CD14-positive monocyte (primary cell): ENCODE measurements around the gene VASH2. TPM values are rescaled to one million over a fixed set of nuclear protein-coding genes. Genes with fewer than 3 reads are reported as not detected.

ENCODE experiments used
- DNase-seq, 3 donors: peaks; one replicate each; pipeline ENCODE4 v3.0.0-alpha.2; 2011 to 2022
- H2AFZ ChIP-seq: 2 replicates; pipeline ENCODE4 v1.6.0; 2012; ENCODE audit warnings: mild to moderate bottlenecking, low read depth, low read length, inconsistent platforms; ENCODE audit not compliant: insufficient read depth, poor library complexity, severe bottlenecking
- H3K27ac ChIP-seq, 2 donors: 1 replicate in 1 of 2; 2 replicates in 1 of 2; pipeline ENCODE4 v1.5.1; 2012 to 2013; ENCODE audit warnings: low read length in 2 of 2, control low read depth in 1 of 2, inconsistent platforms in 1 of 2, low read depth in 1 of 2, mild to moderate bottlenecking in 1 of 2
- H3K27me3 ChIP-seq, 2 donors: one replicate each; pipeline versions ENCODE4 v1.6.0 to v1.6.1; 2011 to 2013; ENCODE audit warnings: low read length in 2 of 2; ENCODE audit not compliant: control insufficient read depth in 2 of 2, insufficient read depth in 2 of 2
- H3K36me3 ChIP-seq, 2 donors: replicated peaks in 1 of 2; 1 replicate in 1 of 2; 2 replicates in 1 of 2; pipeline versions ENCODE4 v1.5.1 to v1.6.1; 2012 to 2013; ENCODE audit warnings: low read length in 2 of 2, control low read depth in 1 of 2, inconsistent platforms in 1 of 2, mild to moderate bottlenecking in 1 of 2; ENCODE audit not compliant: insufficient read depth in 2 of 2, control insufficient read depth in 1 of 2
- H3K4me1 ChIP-seq, 2 donors: 1 replicate in 1 of 2; 2 replicates in 1 of 2; pipeline versions ENCODE4 v1.5.1 to v1.6.1; 2012 to 2013; ENCODE audit warnings: low read length in 2 of 2, control low read depth in 1 of 2, inconsistent platforms in 1 of 2, mild to moderate bottlenecking in 1 of 2, moderate library complexity in 1 of 2; ENCODE audit not compliant: insufficient read depth in 2 of 2, control insufficient read depth in 1 of 2
- H3K4me2 ChIP-seq: replicated peaks from 2 replicates; pipeline ENCODE3; 2012; ENCODE audit warnings: low read length, moderate library complexity, mild to moderate bottlenecking; ENCODE audit not compliant: poor library complexity, severe bottlenecking; ENCODE audit errors: extremely low read depth
- H3K4me3 ChIP-seq, 3 experiments: fragments of 200-600 bp in 1 of 3; sonication (generic) in 1 of 3; replicated peaks in 1 of 3; 1 replicate in 2 of 3; 2 replicates in 1 of 3; pipeline ENCODE4 v1.5.1; 2011 to 2013; ENCODE audit warnings: low read length in 3 of 3, mild to moderate bottlenecking in 3 of 3, control low read depth in 2 of 3, low read depth in 2 of 3, inconsistent platforms in 1 of 3, moderate library complexity in 1 of 3
- H3K79me2 ChIP-seq: 2 replicates; pipeline ENCODE4 v1.6.0; 2012; ENCODE audit warnings: mild to moderate bottlenecking, control low read depth, inconsistent platforms, low read length, moderate library complexity; ENCODE audit not compliant: insufficient read depth
- H3K9ac ChIP-seq: 2 replicates; pipeline ENCODE4 v1.6.0; 2017; ENCODE audit warnings: low read length, mild to moderate bottlenecking; ENCODE audit not compliant: insufficient read depth, poor library complexity, severe bottlenecking
- H3K9me3 ChIP-seq, 2 donors: replicated peaks in 1 of 2; 1 replicate in 1 of 2; 2 replicates in 1 of 2; pipeline versions ENCODE4 v1.5.1 to v1.6.1; 2012 to 2013; ENCODE audit warnings: low read length in 2 of 2, control low read depth in 1 of 2; ENCODE audit not compliant: control insufficient read depth in 1 of 2, insufficient read depth in 1 of 2
- H4K20me1 ChIP-seq: 2 replicates; pipeline ENCODE4 v1.6.0; 2012; ENCODE audit warnings: mild to moderate bottlenecking, low read length, control low read depth, moderate library complexity; ENCODE audit not compliant: insufficient read depth
- H3K27ac Mint-ChIP-seq, 7 donors: one replicate each; pipeline ENCODE4 v1.8.0; 2020; ENCODE audit warnings: mild to moderate bottlenecking in 7 of 7, mixed read lengths in 7 of 7, moderate library complexity in 6 of 7, inconsistent platforms in 2 of 7
- H3K27me3 Mint-ChIP-seq, 3 donors: one replicate each; pipeline ENCODE4 v1.8.0; 2021 to 2022; ENCODE audit warnings: low read depth in 3 of 3, mild to moderate bottlenecking in 3 of 3, mixed read lengths in 3 of 3, moderate library complexity in 3 of 3, inconsistent platforms in 1 of 3
- H3K36me3 Mint-ChIP-seq, 2 donors: one replicate each; pipeline ENCODE4 v1.8.0; 2020; ENCODE audit warnings: mixed read lengths in 2 of 2, inconsistent platforms in 1 of 2, mild to moderate bottlenecking in 1 of 2
- H3K4me1 Mint-ChIP-seq: one replicate; pipeline ENCODE4 v1.8.0; 2020; ENCODE audit warnings: mild to moderate bottlenecking, mixed read lengths
- H3K4me3 Mint-ChIP-seq, 2 donors: one replicate each; pipeline ENCODE4 v1.8.0; 2020; ENCODE audit warnings: mild to moderate bottlenecking in 2 of 2, mixed read lengths in 2 of 2, moderate library complexity in 1 of 2
- H3K9me3 Mint-ChIP-seq, 7 donors: one replicate each; pipeline ENCODE4 v1.8.0; 2020 to 2022; ENCODE audit warnings: mixed read lengths in 7 of 7, mild to moderate bottlenecking in 6 of 7, moderate library complexity in 6 of 7, inconsistent platforms in 2 of 7
- WGBS: methylation state at CpG from one replicate; pipeline ENCODE4 v1.1.5; 2013; ENCODE audit warnings: missing lambda C conversion rate; ENCODE audit not compliant: insufficient coverage; 5-methylcytosine and 5-hydroxymethylcytosine counted together
- intact Hi-C, 2 donors: fragments of 100-400 bp; cut with micrococcal nuclease; formaldehyde crosslinking; loops; one replicate each; pipeline versions ENCODE4 v1.15.0 to v1.15.1; 2023
- polyA plus RNA-seq, 3 donors: library from polyadenylated mRNA; depleted of rRNA in 1 of 3; unstranded in 2 of 3; stranded (reverse) in 1 of 3; fragments of 300-500 nt in 2 of 3; fragments of >200 nt in 1 of 3; fragmentation: Illumina TruSeq in 2 of 3; gene quantifications; 1 replicate in 2 of 3; 2 replicates in 1 of 3; pipeline ENCODE4 v1.2.3, GENCODE V29; 2012 to 2021
- TF ChIP-seq, protein P1 (sequence below): fragments of 200-600 bp; IDR thresholded peaks from one replicate; pipeline ENCODE4 v1.8.0; 2022; ENCODE audit warnings: antibody characterized with exemption, mild to moderate bottlenecking

VASH2 gene
- polyA plus RNA-seq, 3 donors: 0.07 TPM; not detected in 2

DNA sequence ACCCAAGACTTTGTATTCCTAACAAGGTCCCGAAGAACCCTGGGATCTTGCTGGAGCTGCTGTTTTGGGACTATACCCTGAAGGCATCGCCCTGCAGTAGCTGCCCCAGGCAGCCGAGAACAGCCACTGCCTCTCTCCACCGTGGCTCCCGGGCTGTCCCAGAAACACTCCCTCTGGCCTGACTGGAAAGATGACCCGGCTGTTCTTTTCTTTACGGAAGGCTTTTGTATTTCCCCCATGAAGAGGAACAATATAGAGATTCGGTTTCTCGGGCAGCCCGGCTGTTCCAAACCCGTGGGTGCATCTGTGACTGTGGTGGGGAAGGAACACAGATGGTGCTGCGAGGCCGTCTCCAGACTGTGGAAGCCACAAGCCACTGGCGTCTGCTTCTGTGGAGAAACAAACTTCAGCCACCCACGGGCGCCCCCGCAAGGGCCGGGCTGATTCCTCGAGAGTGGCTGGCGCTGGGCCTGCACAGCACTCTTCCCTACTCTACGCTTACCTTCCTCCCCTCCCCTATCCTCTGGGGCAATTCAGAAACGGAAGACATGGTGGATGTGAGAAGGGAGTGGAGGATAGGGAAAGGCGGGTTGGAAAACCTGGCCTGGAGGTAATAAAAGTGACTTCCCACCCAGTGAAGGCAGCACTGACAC, 33.7 kb upstream of the VASH2 start:
- Mint-ChIP-seq H3K9me3 (no peaks in the 10 kb centered on the region), H3K4me1 (peaks cover 11% of the 10 kb centered on the region), H3K27me3 (peaks cover 8 to 12% (median 11%) of the 10 kb centered on the region in 3 donors), H3K27ac (peak overlapping the region in 2 of 7 donors; percentile 61 to 76), H3K36me3 (no peaks in the 10 kb centered on the region), H3K4me3 (peak overlapping the region; percentile 49 to 66)
- H3K9ac ChIP-seq: peak overlapping the region; percentile 34
- WGBS: 22% methylated on average over 12 of the region's 23 CpGs
- H3K27ac ChIP-seq: no peak overlapping the region
- no peaks in the 10 kb centered on the region for H3K79me2 ChIP-seq
- H3K27me3 ChIP-seq: no peaks in the 10 kb centered on the region
- H3K9me3 ChIP-seq: no peaks in the 10 kb centered on the region
- H3K4me1 ChIP-seq: peaks cover 8% of the 10 kb centered on the region in 2 donors
- H3K4me3 ChIP-seq: peak overlapping the region in 2 of 3 experiments; percentile 6 to 34
- TF ChIP-seq, protein P1, sequence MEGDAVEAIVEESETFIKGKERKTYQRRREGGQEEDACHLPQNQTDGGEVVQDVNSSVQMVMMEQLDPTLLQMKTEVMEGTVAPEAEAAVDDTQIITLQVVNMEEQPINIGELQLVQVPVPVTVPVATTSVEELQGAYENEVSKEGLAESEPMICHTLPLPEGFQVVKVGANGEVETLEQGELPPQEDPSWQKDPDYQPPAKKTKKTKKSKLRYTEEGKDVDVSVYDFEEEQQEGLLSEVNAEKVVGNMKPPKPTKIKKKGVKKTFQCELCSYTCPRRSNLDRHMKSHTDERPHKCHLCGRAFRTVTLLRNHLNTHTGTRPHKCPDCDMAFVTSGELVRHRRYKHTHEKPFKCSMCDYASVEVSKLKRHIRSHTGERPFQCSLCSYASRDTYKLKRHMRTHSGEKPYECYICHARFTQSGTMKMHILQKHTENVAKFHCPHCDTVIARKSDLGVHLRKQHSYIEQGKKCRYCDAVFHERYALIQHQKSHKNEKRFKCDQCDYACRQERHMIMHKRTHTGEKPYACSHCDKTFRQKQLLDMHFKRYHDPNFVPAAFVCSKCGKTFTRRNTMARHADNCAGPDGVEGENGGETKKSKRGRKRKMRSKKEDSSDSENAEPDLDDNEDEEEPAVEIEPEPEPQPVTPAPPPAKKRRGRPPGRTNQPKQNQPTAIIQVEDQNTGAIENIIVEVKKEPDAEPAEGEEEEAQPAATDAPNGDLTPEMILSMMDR: no peak
- peak overlapping the region; percentile 82 for H2AFZ ChIP-seq
- no peaks in the 10 kb centered on the region for H3K36me3 ChIP-seq
- intact Hi-C loops: no loop called here
- no peaks in the 10 kb centered on the region for H4K20me1 ChIP-seq
- DNase-seq: no peak
- H3K4me2 ChIP-seq: peak overlapping the region; percentile 19

DNA sequence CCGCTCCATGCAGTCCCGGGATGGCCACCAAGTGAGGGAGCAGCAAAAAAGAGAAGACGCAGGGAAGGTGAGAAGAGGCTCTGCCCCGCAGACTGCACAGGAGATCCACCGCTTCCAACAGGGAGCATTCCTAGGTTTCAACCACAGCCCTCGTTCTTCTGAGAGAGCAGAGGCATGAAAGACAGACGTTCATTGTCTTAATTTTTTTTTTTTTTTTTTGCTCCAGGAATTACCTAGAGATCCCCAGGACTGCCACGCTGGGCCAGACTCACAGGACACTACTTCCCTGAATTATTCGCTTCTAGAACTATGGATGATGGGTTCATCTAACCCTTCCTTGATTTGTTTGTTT, 33.2 kb upstream of the VASH2 start:
- WGBS: 73% methylated on average over 4 of the region's 9 CpGs

More for the DNA sequence above, 33.2 kb upstream of the VASH2 start:
- Histone ChIP-seq H3K27me3 (no peaks in the 10 kb centered on the region), H2AFZ (peak overlapping the region; percentile 82), H4K20me1 (no peaks in the 10 kb centered on the region), H3K9me3 (no peaks in the 10 kb centered on the region), H3K36me3 (no peaks in the 10 kb centered on the region), H3K4me1 (peaks cover 8% of the 10 kb centered on the region in 2 donors), H3K4me3 (no peak overlapping the region), H3K79me2 (no peaks in the 10 kb centered on the region), H3K4me2 (no peak overlapping the region), H3K9ac (no peak overlapping the region), H3K27ac (no peak overlapping the region)
- H3K36me3 Mint-ChIP-seq: no peaks in the 10 kb centered on the region
- TF ChIP-seq, protein P1: no peak
- H3K27me3 Mint-ChIP-seq: peaks cover 8 to 12% (median 11%) of the 10 kb centered on the region in 3 donors
- H3K4me3 Mint-ChIP-seq: peak overlapping the region in 1 of 2 donors; percentile 66
- peaks cover 11% of the 10 kb centered on the region for H3K4me1 Mint-ChIP-seq
- no peaks in the 10 kb centered on the region for H3K9me3 Mint-ChIP-seq
- H3K27ac Mint-ChIP-seq: no peak overlapping the region
- intact Hi-C loops: no loop called here
- no peak for DNase-seq
